Lung (tissue), 12 donors: ENCODE data around the gene CDC16. TPM values are rescaled to one million over a fixed set of nuclear protein-coding genes. Genes with fewer than 3 reads are reported as not detected.
"Not testable (repeated sequence)": the region's sequence is repeated elsewhere in the genome, so short reads cannot be mapped to it uniquely, and the experiment has no call there.

Experiments used
- ATAC-seq: fragments of 200-7000 bp; cut with Tn5 transposase; one replicate; pipeline ENCODE4 v1.9.1; 2020; ENCODE audit warnings: moderate number of reproducible peaks; ENCODE audit not compliant: insufficient read depth, low FRiP score
- DNase-seq, 3 donors: peaks; one replicate each; pipeline ENCODE4 v3.0.0-alpha.2; 2013 to 2017
- H3K27ac ChIP-seq, 2 donors: one replicate each; pipeline ENCODE4 v1.5.1; 2013; ENCODE audit warnings: mild to moderate bottlenecking in 2 of 2, moderate library complexity in 2 of 2, control low read depth in 1 of 2, inconsistent platforms in 1 of 2, low read depth in 1 of 2, low read length in 1 of 2
- H3K27me3 ChIP-seq, 3 donors: one replicate each; pipeline ENCODE4 v1.5.1; 2013; ENCODE audit warnings: low read length in 2 of 3; ENCODE audit not compliant: control insufficient read depth in 3 of 3, insufficient read depth in 3 of 3
- H3K36me3 ChIP-seq, 4 donors: one replicate each; pipeline ENCODE4 v1.5.1; 2013; ENCODE audit warnings: low read length in 4 of 4, mild to moderate bottlenecking in 1 of 4, moderate library complexity in 1 of 4; ENCODE audit not compliant: control insufficient read depth in 4 of 4, insufficient read depth in 4 of 4
- H3K4me1 ChIP-seq, 5 donors: one replicate each; pipeline ENCODE4 v1.5.1; 2013; ENCODE audit warnings: low read length in 5 of 5, mild to moderate bottlenecking in 2 of 5, moderate library complexity in 1 of 5; ENCODE audit not compliant: control insufficient read depth in 5 of 5, insufficient read depth in 5 of 5
- H3K4me3 ChIP-seq: one replicate; pipeline ENCODE4 v1.5.1; 2013; ENCODE audit warnings: mild to moderate bottlenecking, control low read depth, moderate library complexity
- H3K9ac ChIP-seq, 2 donors: one replicate each; pipeline ENCODE4 v1.5.1; 2013; ENCODE audit warnings: low read length in 2 of 2, control low read depth in 1 of 2; ENCODE audit not compliant: insufficient read depth in 1 of 2
- H3K9me3 ChIP-seq, 4 donors: one replicate each; pipeline ENCODE4 v1.5.1; 2013; ENCODE audit warnings: low read length in 3 of 4, mild to moderate bottlenecking in 1 of 4, moderate library complexity in 1 of 4; ENCODE audit not compliant: control insufficient read depth in 4 of 4, insufficient read depth in 3 of 4
- WGBS, 2 donors: extraction: QIAGEN DNeasy Blood & Tissue Kit; methylation state at CpG; one replicate each; pipeline ENCODE4 v1.1.7; 2013; 5-methylcytosine and 5-hydroxymethylcytosine counted together
- polyA plus RNA-seq, 2 donors: library from polyadenylated mRNA; stranded (reverse); fragments of 200-250 nt; gene quantifications; one replicate each; pipeline ENCODE4 v1.2.1, GENCODE V29; 2013
- total RNA-seq, 2 donors: library from RNA; depleted of rRNA in 1 of 2; stranded (reverse); fragments of >200 nt in 1 of 2; gene quantifications; one replicate each; pipeline ENCODE4 v1.2.1, GENCODE V29; 2014 to 2021
- TF ChIP-seq, protein P1 (sequence below): IDR thresholded peaks from 2 replicates; pipeline ENCODE4 v1.5.1; 2012; ENCODE audit warnings: mild to moderate bottlenecking; ENCODE audit errors: control extremely low read depth, extremely low read depth
- donor health status: control.
- donor health status: control.
- donor health status: Bipolar disorder and iron deficiency.
- donor health status: healthy.
- donor health status: DM: yes; HTN: yes; CAD: no.

Gene CDC16
- total and polyA plus RNA-seq, 4 donors, result 34.3 to 123 (median 59.0) TPM

GRCh38 chr13:114249077-114249476 is 14.4 kb downstream of the CDC16 start:
- ATAC-seq, result no peak

DNA sequence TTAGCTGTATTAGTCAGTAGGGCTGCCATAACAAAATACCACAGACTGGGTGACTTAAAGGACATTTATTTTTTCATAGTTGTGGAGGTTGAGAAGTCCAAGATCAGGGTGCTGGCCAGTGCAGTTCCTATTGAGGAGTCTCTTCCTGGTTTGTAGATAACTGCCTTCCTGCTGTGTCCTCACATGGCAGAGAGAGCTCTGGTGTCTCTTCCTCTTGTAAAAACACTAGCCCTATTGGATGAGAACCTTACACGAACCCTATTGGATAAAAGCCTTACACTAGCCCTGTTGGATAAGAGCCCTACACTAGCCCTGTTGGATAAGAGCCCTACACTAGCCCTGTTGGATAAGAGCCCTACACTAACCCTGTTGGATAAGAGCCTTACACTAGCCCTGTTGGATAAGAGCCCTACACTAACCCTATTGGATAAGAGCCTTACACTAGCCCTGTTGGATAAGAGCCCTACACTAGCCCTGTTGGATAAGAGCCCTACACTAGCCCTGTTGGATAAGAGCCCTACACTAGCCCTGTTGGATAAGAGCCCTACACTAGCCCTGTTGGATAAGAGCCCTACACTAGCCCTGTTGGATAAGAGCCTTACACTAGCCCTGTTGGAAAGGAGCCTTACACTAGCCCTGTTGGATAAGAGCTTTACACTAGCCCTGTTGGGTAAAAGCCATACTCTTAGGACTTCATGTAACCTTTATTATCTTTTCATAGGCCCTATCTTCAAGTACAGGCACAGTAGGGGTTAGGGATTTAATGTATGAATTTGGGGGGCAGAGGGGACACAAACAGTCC is 17.1 kb downstream of the CDC16 start:
- peaks cover 18 to 58% (median 40%) of the 10 kb centered on the region in 4 donors for H3K36me3 ChIP-seq
- 89 to 100% methylated on average over 1 of the region's 1 CpG for WGBS, 2 donors
- H3K9ac ChIP-seq, H3K4me3 ChIP-seq, H3K27me3 ChIP-seq, H3K27ac ChIP-seq, H3K4me1 ChIP-seq, H3K9me3 ChIP-seq, DNase-seq, ATAC-seq: not testable (repeated sequence)

More at GRCh38 chr13:114249077-114249476, 14.4 kb downstream of the CDC16 start:
- Histone ChIP-seq H3K4me1 (no peaks in the 10 kb centered on the region), H3K27me3 (no peaks in the 10 kb centered on the region), H3K27ac (no peak overlapping the region), H3K9ac (no peak overlapping the region), H3K9me3 (no peaks in the 10 kb centered on the region), H3K4me3 (no peak overlapping the region), H3K36me3 (peaks cover 25 to 73% (median 49%) of the 10 kb centered on the region in 4 donors)
- TF ChIP-seq, protein P1, sequence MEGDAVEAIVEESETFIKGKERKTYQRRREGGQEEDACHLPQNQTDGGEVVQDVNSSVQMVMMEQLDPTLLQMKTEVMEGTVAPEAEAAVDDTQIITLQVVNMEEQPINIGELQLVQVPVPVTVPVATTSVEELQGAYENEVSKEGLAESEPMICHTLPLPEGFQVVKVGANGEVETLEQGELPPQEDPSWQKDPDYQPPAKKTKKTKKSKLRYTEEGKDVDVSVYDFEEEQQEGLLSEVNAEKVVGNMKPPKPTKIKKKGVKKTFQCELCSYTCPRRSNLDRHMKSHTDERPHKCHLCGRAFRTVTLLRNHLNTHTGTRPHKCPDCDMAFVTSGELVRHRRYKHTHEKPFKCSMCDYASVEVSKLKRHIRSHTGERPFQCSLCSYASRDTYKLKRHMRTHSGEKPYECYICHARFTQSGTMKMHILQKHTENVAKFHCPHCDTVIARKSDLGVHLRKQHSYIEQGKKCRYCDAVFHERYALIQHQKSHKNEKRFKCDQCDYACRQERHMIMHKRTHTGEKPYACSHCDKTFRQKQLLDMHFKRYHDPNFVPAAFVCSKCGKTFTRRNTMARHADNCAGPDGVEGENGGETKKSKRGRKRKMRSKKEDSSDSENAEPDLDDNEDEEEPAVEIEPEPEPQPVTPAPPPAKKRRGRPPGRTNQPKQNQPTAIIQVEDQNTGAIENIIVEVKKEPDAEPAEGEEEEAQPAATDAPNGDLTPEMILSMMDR, result no peak
- no peak for DNase-seq
- WGBS, 2 donors, result 96 to 97% methylated on average over 7 of the region's 7 CpGs

DNA sequence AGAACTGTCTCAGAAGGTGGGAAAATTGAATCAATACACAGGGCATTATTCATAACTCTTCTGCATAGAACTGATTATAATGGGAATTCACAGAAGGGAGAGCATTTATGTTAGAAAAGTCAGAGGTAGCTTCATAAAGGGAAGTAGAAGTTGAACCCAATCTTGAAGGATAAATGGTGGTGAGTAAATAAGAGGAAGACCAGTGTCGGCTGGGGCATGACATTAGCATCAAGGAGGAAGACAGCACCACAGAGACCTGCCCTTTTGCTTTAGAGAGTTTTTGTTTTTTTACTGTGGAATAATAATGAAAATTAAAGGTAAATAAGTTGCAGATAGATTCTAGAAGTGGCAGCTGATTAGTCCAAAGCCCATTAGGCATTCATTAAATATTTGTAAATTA is 21.9 kb downstream of the CDC16 start:
- Histone ChIP-seq H3K4me1 (no peaks in the 10 kb centered on the region), H3K27ac (no peak overlapping the region), H3K9me3 (no peaks in the 10 kb centered on the region), H3K27me3 (no peaks in the 10 kb centered on the region), H3K4me3 (no peak overlapping the region), H3K36me3 (peaks cover 26 to 47% (median 35%) of the 10 kb centered on the region in 4 donors), H3K9ac (no peak overlapping the region)
- ATAC-seq (no peak), DNase-seq (no peak)
- TF ChIP-seq, protein P1, result no peak
- 42 to 78% methylated on average over 1 of the region's 1 CpG for WGBS, 2 donors

DNA sequence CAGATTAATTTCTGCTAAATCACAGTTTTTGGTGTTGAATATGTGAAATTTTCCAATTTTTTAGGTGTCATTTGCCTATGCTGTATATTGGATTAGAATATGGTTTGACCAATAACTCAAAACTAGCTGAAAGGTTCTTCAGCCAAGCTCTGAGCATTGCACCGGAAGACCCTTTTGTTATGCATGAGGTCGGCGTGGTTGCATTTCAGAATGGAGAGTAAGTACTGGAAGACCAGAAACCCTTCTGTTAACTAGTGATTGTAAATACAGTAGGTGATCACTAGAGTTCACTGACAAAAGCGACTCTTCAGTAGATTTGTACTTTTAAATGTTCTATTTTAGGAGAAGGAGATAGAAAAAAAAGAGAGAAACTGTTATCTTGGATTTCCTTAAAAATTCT is 22.3 kb downstream of the CDC16 start:
- H3K9me3 ChIP-seq, result no peaks in the 10 kb centered on the region
- TF ChIP-seq, protein P1, result no peak
- ATAC-seq (no peak), DNase-seq (no peak)
- H3K9ac ChIP-seq, result no peak overlapping the region
- no peak overlapping the region for H3K27ac ChIP-seq
- no peak overlapping the region for H3K4me3 ChIP-seq
- H3K36me3 ChIP-seq, result peaks cover 24 to 43% (median 33%) of the 10 kb centered on the region in 4 donors
- WGBS, 2 donors, result 95 to 98% methylated on average over 4 of the region's 4 CpGs
- no peaks in the 10 kb centered on the region for H3K4me1 ChIP-seq
- H3K27me3 ChIP-seq, result no peaks in the 10 kb centered on the region
